T-cell (primary cell): ENCODE results near the gene CRHBP. TPM values are rescaled to one million over a fixed set of nuclear protein-coding genes. Genes with fewer than 3 reads are reported as not detected.

Source experiments
- ATAC-seq, 4 experiments: fragments of 200-7000 bp in 3 of 4; fragments of 150-1000 bp in 1 of 4; cut with Tn5 transposase; replicated peaks in 1 of 4; 1 replicate in 3 of 4; 2 replicates in 1 of 4; pipeline ENCODE4 v1.10.0; 2021; ENCODE audit warnings: moderate library complexity in 3 of 4, mild to moderate bottlenecking in 2 of 4, moderate number of reproducible peaks in 1 of 4
- CTCF ChIA-PET, 2 donors: fragments of 300-600 bp; sonication (Branson Sonifier 250); formaldehyde crosslinking; loops; one replicate each; lab custom pipeline; 2022; ENCODE audit warnings: antibody characterized with exemption in 2 of 2; lab: Charles Lee
- POLR2A ChIA-PET, 2 donors: fragments of 300-600 bp; sonication (Branson Sonifier 250); formaldehyde crosslinking; loops; one replicate each; lab custom pipeline; 2022; ENCODE audit warnings: antibody characterized with exemption in 2 of 2; lab: Charles Lee
- DNase-seq, 35 experiments: peaks; one replicate each; pipeline versions ENCODE4 v3.0.0 to v3.0.0-alpha.2; 2013 to 2023
- H3K27ac ChIP-seq: one replicate; pipeline ENCODE4 v1.5.1; 2013; ENCODE audit warnings: low read length
- H3K27me3 ChIP-seq, 2 experiments: replicated peaks in 1 of 2; 1 replicate in 1 of 2; 2 replicates in 1 of 2; pipeline versions ENCODE4 v1.6.1 to v1.7.0; 2013; ENCODE audit warnings: low read length in 1 of 2, mixed read lengths in 1 of 2; ENCODE audit not compliant: control insufficient read depth in 2 of 2, insufficient read depth in 2 of 2; ENCODE audit errors: extremely low read depth in 1 of 2
- H3K36me3 ChIP-seq, 2 donors: 1 replicate in 1 of 2; 2 replicates in 1 of 2; pipeline versions ENCODE4 v1.6.1 to v1.7.0; 2013; ENCODE audit warnings: low read length in 1 of 2; ENCODE audit not compliant: control insufficient read depth in 2 of 2, insufficient read depth in 1 of 2; ENCODE audit errors: extremely low read depth in 1 of 2
- H3K4me1 ChIP-seq, 2 experiments: 1 replicate in 1 of 2; 2 replicates in 1 of 2; pipeline versions ENCODE4 v1.6.1 to v1.7.0; 2013; ENCODE audit warnings: low read length in 2 of 2, mixed read lengths in 1 of 2; ENCODE audit not compliant: insufficient read depth in 2 of 2, control insufficient read depth in 1 of 2; ENCODE audit errors: extremely low read depth in 1 of 2
- H3K4me3 ChIP-seq, 2 donors: 1 replicate in 1 of 2; 2 replicates in 1 of 2; pipeline versions ENCODE4 v1.5.1 to v1.7.0; 2013; ENCODE audit warnings: mild to moderate bottlenecking in 2 of 2, low read length in 1 of 2, moderate library complexity in 1 of 2; ENCODE audit not compliant: control insufficient read depth in 1 of 2; ENCODE audit errors: extremely low read depth in 1 of 2
- H3K9me3 ChIP-seq: 2 replicates; pipeline ENCODE4 v1.7.0; 2013
- H3K27ac Mint-ChIP-seq, 2 donors: one replicate each; pipeline ENCODE4 v1.8.0; 2020 to 2021; ENCODE audit warnings: mild to moderate bottlenecking in 2 of 2, mixed read lengths in 2 of 2
- H3K27me3 Mint-ChIP-seq, 2 donors: one replicate each; pipeline ENCODE4 v1.8.0; 2021 to 2022; ENCODE audit warnings: mixed read lengths in 2 of 2
- H3K36me3 Mint-ChIP-seq: one replicate; pipeline ENCODE4 v1.8.0; 2021; ENCODE audit warnings: mixed read lengths
- H3K4me1 Mint-ChIP-seq, 3 donors: one replicate each; pipeline ENCODE4 v1.8.0; 2020 to 2022; ENCODE audit warnings: mixed read lengths in 3 of 3, mild to moderate bottlenecking in 1 of 3
- H3K4me3 Mint-ChIP-seq, 3 donors: one replicate each; pipeline ENCODE4 v1.8.0; 2020 to 2022; ENCODE audit warnings: mild to moderate bottlenecking in 3 of 3, mixed read lengths in 3 of 3, moderate library complexity in 3 of 3
- H3K9me3 Mint-ChIP-seq, 3 donors: one replicate each; pipeline ENCODE4 v1.8.0; 2020 to 2022; ENCODE audit warnings: mixed read lengths in 3 of 3
- WGBS: methylation state at CpG from one replicate; pipeline ENCODE4 v1.1.5; 2013; ENCODE audit warnings: missing lambda C conversion rate; ENCODE audit not compliant: insufficient coverage; 5-methylcytosine and 5-hydroxymethylcytosine counted together
- total RNA-seq, 35 experiments: library from RNA in 6 of 35; stranded (reverse) in 6 of 35; fragments of 120-200 nt in 1 of 35; gene quantifications; one replicate each; pipeline versions ENCODE4 v1.2.1 to v1.2.4 and lab custom pipeline; 2013 to 2026

CRHBP gene
- total RNA-seq, 5 donors from 2014 or later (not counting 1 experiment from before 2014, with no cell fraction given) = 0.51 to 1.2 (median 0.93) TPM

DNA sequence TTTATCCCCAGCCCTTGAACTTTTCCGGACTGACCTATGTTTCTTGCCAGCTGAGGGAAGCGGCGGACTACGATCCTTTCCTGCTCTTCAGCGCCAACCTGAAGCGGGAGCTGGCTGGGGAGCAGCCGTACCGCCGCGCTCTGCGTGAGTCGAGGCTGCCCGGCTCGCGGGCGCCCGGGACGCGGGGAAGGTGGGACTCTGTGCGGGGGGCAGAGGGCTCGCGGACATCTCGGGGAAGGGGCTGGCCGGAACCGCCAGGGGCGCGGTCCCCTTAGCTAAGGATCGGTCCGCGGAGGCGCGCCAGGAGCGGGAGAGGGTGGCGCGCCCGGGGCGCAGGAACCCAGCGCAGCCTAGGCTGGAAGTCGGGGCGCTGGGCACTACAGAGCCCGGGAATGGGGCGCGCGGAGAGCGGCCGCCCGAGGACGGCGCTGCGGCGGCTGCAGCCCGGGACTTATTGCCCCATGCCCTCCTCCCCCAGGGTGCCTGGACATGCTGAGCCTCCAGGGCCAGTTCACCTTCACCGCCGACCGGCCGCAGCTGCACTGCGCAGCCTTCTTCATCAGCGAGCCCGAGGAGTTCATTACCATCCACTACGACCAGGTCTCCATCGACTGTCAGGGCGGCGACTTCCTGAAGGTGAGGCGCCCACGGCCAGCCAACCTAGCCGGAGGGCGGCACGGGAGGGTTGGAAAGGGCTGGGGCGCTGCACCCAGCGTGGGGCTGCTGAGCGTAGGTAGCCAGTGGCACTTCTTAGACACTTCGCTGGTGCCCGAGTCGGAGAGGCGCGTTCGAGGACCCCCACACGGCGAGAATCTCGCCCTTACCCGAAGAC is 922 bp downstream of the CRHBP start:
- 2% methylated on average over 72 of the region's 81 CpGs for WGBS
- H3K4me3 Mint-ChIP-seq = peak overlapping the region in 1 of 3 donors; percentile 31

DNA sequence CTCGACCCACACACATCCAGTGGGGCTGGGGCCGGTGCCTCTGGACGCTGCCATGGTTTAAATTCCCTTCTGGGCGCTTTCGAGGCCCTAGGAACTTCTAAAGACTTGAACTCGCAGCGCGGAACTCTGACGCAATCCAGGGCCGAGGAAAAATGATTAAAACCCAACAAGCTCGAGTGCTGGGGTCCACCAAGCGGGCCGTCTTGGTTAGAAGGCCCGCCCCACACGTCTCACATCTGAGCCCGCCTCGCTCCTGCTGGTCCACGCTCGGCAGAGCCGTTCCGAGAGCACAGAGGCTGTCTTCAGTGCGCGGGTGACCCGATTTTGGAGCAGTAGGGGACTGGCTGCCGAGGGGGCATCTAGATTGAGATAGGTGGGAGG is 1.5 kb downstream of the CRHBP start:
- CTCF ChIA-PET = no interaction called here

More for the DNA sequence above, 922 bp downstream of the CRHBP start:
- POLR2A ChIA-PET = no interaction called here
- H3K27ac Mint-ChIP-seq = no peak overlapping the region
- CTCF ChIA-PET = no interaction called here
- Histone ChIP-seq H3K27me3 (peaks cover 0 to 24% of the 10 kb centered on the region in 2 experiments), H3K4me3 (no peak overlapping the region), H3K9me3 (no peaks in the 10 kb centered on the region), H3K36me3 (no peaks in the 10 kb centered on the region), H3K4me1 (peaks cover 0 to 8% of the 10 kb centered on the region in 2 experiments), H3K27ac (no peak overlapping the region)
- ATAC-seq (no peak), DNase-seq (no peak)
- H3K27me3 Mint-ChIP-seq = peaks cover 28 to 41% of the 10 kb centered on the region in 2 donors
- peaks cover 0 to 14% (median 13%) of the 10 kb centered on the region in 3 donors for H3K4me1 Mint-ChIP-seq
- H3K36me3 Mint-ChIP-seq = no peaks in the 10 kb centered on the region
- no peaks in the 10 kb centered on the region for H3K9me3 Mint-ChIP-seq

DNA sequence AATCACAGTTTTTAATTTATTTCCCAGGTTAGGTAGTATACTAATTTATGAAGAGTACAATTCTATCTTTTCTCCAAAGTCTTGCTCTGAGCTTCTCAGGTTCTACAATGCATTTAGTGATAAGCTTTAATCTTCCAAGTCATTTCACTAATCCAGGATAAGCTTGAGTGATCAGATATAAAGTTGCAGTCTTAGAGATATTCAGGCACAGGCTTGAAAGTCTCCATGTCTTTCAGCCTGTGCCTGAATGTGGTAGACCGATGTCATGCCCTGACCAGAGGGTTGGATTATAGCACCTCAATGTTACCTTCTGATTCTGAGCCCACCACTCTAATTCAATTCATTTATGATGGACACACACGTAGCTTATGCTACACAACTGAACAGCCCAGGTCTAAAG is 3.2 kb downstream of the CRHBP start:
- Mint-ChIP-seq H3K27me3 (peaks cover 23 to 40% of the 10 kb centered on the region in 2 donors), H3K4me3 (no peak overlapping the region), H3K4me1 (peaks cover 9 to 25% (median 21%) of the 10 kb centered on the region in 3 donors), H3K36me3 (no peaks in the 10 kb centered on the region), H3K27ac (no peak overlapping the region), H3K9me3 (no peaks in the 10 kb centered on the region)
- Histone ChIP-seq H3K27me3 (peaks cover 0 to 24% of the 10 kb centered on the region in 2 experiments), H3K27ac (no peak overlapping the region), H3K9me3 (no peaks in the 10 kb centered on the region), H3K4me3 (no peak overlapping the region), H3K4me1 (peaks cover 0 to 8% of the 10 kb centered on the region in 2 experiments), H3K36me3 (no peaks in the 10 kb centered on the region)
- POLR2A ChIA-PET = no interaction called here
- DNase-seq (no peak), ATAC-seq (no peak)
- CTCF ChIA-PET = no interaction called here
- WGBS = 79% methylated on average over 2 of the region's 2 CpGs

More for the DNA sequence above, 1.5 kb downstream of the CRHBP start:
- Histone ChIP-seq H3K9me3 (no peaks in the 10 kb centered on the region), H3K4me3 (no peak overlapping the region), H3K4me1 (peaks cover 0 to 8% of the 10 kb centered on the region in 2 experiments), H3K27ac (no peak overlapping the region), H3K27me3 (peaks cover 0 to 24% of the 10 kb centered on the region in 2 experiments), H3K36me3 (no peaks in the 10 kb centered on the region)
- DNase-seq = no peak
- H3K27ac Mint-ChIP-seq = no peak overlapping the region
- H3K9me3 Mint-ChIP-seq = no peaks in the 10 kb centered on the region
- WGBS = 15% methylated on average over 18 of the region's 25 CpGs
- POLR2A ChIA-PET = no interaction called here
- peak overlapping the region in 1 of 3 donors; percentile 31 for H3K4me3 Mint-ChIP-seq
- H3K4me1 Mint-ChIP-seq = peaks cover 0 to 17% (median 14%) of the 10 kb centered on the region in 3 donors
- ATAC-seq = no peak
- no peaks in the 10 kb centered on the region for H3K36me3 Mint-ChIP-seq
- peaks cover 27 to 41% of the 10 kb centered on the region in 2 donors for H3K27me3 Mint-ChIP-seq

DNA sequence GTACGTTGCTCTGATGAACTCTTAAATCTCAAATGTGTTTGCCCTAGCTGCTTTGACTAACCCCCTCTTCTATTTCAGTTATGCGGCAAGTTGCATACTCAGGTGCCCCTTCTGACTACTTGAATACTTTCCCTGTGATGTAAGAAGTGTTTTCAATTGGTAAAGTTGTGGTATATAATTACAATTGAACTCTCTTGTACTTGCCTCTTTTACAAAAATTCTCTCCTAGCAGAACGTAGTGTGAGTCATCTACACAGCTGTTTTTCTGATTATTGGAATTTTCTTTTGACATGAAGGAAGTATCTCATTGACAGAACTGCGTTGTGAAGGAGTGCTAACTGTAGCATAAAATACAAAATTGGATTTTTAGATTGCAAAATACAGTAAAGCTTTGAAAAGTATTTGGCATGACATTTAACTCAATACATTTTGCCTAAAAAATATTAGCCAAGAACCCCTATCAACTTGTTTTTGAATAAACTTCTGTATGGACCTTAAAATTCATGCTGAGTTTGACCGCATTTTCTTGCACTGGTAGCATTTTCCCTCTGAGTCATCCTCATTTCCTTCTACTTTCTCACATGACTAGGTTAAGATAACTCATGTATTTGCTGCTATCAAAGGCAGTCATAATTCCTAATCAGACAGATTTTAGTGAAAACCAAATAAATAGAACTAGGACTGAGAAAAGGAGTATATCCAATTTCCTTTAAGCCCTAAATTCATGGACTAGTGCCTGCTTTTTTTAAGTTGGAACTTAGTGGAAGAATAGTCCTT is 6.3 kb downstream of the CRHBP start:
- DNase-seq (no peak), ATAC-seq (no peak)
- H3K27me3 Mint-ChIP-seq = peaks cover 13 to 24% of the 10 kb centered on the region in 2 donors
- H3K4me1 ChIP-seq = peaks cover 0 to 3% of the 10 kb centered on the region in 2 experiments
- H3K9me3 Mint-ChIP-seq = no peaks in the 10 kb centered on the region
- H3K36me3 ChIP-seq = no peaks in the 10 kb centered on the region
- 70% methylated on average over 2 of the region's 5 CpGs for WGBS
- no peaks in the 10 kb centered on the region for H3K36me3 Mint-ChIP-seq
- peaks cover 0 to 5% of the 10 kb centered on the region in 2 experiments for H3K27me3 ChIP-seq
- POLR2A ChIA-PET = no interaction called here
- peaks cover 9 to 17% (median 15%) of the 10 kb centered on the region in 3 donors for H3K4me1 Mint-ChIP-seq
- H3K4me3 ChIP-seq = no peak overlapping the region
- CTCF ChIA-PET = no interaction called here
- H3K27ac Mint-ChIP-seq = no peak overlapping the region
- no peak overlapping the region for H3K27ac ChIP-seq
- H3K4me3 Mint-ChIP-seq = no peak overlapping the region
- no peaks in the 10 kb centered on the region for H3K9me3 ChIP-seq

DNA sequence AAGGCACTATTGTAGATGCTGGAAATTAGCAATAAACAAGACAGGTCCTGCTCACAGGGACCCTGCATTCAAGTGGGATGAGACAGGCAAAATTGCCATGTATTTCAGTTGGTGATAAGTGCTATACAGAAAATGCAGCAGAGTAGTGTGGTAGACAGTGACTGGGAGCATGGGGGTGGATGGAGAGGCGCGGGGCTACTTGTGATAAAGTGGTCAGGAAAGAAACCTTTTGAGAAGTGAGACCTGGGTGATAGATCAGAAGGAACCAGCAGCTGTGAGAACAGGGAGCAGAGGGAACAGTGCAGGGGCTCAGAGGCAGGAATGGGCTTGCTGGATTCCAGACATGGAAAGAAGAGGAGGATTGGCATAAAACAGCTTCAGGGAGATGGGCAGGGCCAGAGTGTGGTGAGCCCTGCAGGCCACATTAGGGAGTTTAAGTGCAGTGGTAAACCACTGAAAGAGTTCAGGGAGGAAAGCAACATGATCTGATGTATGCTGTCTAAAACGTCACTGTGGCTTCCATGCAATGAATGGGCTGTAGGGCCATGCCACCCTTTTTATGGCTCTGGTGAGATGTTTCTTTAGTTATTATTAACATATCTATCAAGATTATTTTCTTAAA is 7.3 kb downstream of the CRHBP start:
- CTCF ChIA-PET = no interaction called here
- H3K4me1 ChIP-seq = no peaks in the 10 kb centered on the region
- H3K9me3 ChIP-seq = no peaks in the 10 kb centered on the region
- no peak overlapping the region for H3K4me3 Mint-ChIP-seq
- no peak for DNase-seq
- H3K36me3 ChIP-seq = no peaks in the 10 kb centered on the region
- POLR2A ChIA-PET = no interaction called here
- no peak overlapping the region for H3K27ac ChIP-seq
- H3K36me3 Mint-ChIP-seq = no peaks in the 10 kb centered on the region
- ATAC-seq = no peak
- no peak overlapping the region for H3K4me3 ChIP-seq
- peaks cover 7 to 12% (median 9%) of the 10 kb centered on the region in 3 donors for H3K4me1 Mint-ChIP-seq
- H3K9me3 Mint-ChIP-seq = no peaks in the 10 kb centered on the region
- H3K27ac Mint-ChIP-seq = no peak overlapping the region
- peaks cover 5 to 15% of the 10 kb centered on the region in 2 donors for H3K27me3 Mint-ChIP-seq
- WGBS = 65% methylated on average over 2 of the region's 3 CpGs
- peaks cover 0 to 2% of the 10 kb centered on the region in 2 experiments for H3K27me3 ChIP-seq

DNA sequence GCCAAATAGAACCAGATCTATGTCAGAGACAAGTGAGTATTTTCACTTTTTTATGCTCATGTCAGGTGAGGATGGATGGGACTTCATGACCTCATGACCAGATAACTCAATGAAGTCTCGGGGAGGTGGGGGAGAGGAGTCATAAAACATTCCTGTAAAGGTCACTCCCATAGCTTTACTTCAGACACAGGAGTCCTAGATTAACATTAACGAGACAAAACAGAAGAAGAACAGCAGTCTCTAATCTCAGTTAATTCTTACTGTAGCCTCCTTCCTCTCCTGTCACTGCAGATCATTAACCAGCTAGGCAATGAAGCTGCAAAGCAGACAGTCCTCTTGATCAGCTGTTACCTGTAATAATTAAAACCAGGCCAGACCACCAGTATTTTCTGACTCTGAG is 11.2 kb downstream of the CRHBP start:
- 100% methylated on average over 1 of the region's 2 CpGs for WGBS
- POLR2A ChIA-PET = interaction anchor here in 1 of 2 donors (0.7 kb wide), 1 partner anchor 13 kb away, joined by 4 read pairs; no protein-coding TSS in a partner anchor

More for the DNA sequence above, 11.2 kb downstream of the CRHBP start:
- Mint-ChIP-seq H3K36me3 (no peaks in the 10 kb centered on the region), H3K27ac (no peak overlapping the region), H3K4me3 (no peak overlapping the region), H3K9me3 (no peaks in the 10 kb centered on the region), H3K27me3 (peaks cover 0 to 4% of the 10 kb centered on the region in 2 donors), H3K4me1 (peaks cover 7 to 10% (median 9%) of the 10 kb centered on the region in 3 donors)
- Histone ChIP-seq H3K27ac (no peak overlapping the region), H3K36me3 (no peaks in the 10 kb centered on the region), H3K4me1 (no peaks in the 10 kb centered on the region), H3K9me3 (no peaks in the 10 kb centered on the region), H3K4me3 (no peak overlapping the region), H3K27me3 (peaks cover 0 to 4% of the 10 kb centered on the region in 2 experiments)
- ATAC-seq = no peak
- DNase-seq = no peak
- CTCF ChIA-PET = no interaction called here
